HG03571 (cell line): ENCODE data around the gene NUP153.

Source experiments
- ATAC-seq: cut with Tn5 transposase; IDR thresholded peaks from one replicate; pipeline ENCODE4 v1.9.1; 2021; ENCODE audit not compliant: unreplicated experiment

The NUP153 gene

DNA sequence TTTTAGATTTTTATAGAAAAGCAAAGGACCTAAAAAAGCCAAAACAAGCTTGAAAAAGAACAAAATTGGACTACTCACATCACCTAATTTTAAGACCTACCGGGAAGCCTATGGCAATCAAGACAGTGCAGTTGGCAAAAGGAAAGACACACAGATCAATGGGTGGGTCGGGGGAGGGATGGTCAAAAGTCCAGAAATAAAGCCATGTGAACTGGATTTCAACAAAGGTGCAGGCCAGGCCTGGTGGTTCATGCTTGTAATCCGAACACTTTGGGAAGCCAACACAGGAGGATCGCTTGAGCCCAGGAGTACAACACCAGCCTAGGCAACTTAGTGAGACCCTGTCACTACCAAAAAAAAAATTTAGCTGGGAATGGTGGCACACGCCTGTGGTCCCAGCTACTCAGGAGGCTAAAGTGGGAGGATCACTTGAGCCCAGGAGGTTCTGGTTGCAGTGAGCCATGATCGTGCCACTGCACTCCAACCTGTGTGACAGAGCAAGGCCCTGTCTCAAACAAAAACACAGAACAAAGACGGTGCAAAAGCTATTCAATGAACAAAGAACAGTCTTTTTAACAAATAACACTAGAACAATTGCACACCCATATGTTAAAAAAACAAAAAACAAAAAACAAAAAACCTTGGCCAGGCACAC, 34.5 kb downstream of the NUP153 start:
- no peak for ATAC-seq

DNA sequence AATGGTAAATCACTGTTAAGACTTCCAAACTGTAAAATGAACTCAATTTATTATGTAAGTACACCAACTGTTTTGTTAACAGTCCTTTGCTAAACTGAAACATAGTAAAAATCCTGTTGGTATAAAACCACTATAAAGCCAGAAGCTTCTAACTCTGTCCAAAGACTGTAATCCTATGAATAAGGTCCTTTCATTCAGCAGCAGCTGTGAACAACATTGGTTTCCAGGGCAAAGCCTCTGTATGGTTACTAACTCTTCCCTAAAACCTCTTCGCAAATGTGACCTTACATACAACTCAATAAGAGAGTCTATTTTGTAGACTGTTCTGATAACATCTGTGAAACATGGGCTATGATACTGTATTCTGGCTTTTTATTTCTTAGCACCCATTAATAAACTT, 40.1 kb downstream of the NUP153 start:
- ATAC-seq, result no peak

DNA sequence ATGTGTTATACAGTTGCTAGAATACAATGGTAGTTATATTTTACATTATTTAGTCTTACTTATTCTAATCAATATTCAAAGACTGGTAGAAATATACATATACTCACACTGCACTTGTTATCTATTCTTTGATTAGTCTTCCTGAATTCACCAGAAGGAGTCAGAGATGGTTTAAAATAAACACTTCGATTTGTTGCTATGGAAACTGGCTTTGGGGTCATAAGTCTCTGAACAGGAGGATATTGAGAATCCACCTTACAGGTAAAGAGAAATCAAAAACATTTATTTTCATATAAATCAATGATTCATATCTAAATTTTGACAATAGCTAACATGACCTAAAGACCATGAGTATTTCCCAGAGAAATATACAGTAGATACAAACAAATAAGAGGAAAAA, 41.6 kb downstream of the NUP153 start:
- ATAC-seq, result no peak

DNA sequence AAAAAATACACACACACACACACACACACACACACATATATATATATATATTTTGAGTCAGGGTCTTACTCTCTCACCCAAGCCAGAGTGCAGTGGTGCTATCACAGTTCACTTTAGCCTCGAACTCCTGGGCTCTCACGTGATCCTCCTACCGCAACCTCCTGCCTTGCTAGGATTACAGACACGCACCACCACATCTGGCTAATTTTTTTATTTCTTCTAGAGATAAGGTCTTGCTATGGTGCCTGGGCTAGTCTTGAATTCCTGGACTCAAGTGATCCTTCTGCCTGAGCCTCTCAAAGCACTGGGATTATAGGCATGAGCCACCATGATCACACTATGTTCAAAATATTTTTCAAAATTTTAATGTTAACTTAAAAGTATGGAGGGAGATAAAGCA, 43.5 kb downstream of the NUP153 start:
- ATAC-seq, result no peak

DNA sequence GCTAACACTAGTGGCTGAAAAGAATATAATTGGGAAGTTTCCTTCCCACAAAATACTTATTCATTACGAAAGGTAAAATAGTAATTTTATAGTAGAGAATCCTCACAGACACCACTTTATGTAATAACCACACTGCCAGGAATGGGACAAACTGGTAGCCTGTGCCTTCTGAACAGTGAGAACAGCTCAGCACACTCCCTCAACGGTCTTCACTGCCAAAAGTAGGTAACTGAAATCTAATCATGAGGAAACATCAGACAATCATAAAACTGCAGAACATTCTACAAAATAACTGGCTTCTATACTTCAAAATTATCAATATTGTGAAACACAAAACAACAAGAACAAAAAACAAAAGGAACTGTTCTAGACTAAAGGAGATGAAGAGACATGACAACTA, 44.1 kb downstream of the NUP153 start:
- ATAC-seq, result no peak

DNA sequence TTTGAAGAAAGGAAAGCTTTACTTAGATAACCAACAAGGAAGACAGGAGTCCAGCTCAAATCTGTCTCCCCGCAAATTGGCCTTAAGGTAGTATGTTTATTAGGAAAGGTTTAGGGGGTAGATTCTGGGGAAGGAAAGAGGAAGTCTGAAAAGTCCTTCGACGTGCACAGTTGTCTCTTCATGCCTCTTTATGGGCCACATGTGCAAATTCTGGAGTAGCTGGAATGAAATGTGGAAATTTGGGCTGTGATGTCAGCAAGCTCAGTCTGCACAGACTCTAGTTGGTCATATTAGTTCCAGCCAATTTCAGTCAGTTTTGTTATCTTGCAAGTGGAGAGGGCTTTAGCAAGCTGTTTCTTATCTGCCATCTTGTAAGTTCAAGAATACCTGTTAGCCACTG, 50.1 kb downstream of the NUP153 start:
- no peak for ATAC-seq

DNA sequence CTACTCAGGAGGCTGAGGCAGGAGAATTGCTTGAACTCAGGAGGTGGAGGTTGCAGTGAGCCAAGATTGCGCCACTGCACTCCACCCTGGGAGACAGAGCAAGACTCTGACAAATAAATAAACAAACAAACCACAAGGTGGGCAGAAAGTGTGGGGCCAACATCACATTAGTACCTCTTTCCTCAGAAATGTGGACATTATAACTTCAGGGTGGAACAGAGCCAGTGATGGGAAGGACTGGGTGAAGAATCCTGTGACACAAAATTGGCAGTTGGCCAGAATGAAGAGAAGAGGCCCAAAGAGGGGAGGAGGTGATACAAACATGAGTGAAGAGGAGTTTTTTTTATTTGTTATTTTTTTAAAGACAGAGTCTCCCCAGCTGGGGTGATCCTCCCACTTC, 50.6 kb downstream of the NUP153 start:
- ATAC-seq, result no peak

DNA sequence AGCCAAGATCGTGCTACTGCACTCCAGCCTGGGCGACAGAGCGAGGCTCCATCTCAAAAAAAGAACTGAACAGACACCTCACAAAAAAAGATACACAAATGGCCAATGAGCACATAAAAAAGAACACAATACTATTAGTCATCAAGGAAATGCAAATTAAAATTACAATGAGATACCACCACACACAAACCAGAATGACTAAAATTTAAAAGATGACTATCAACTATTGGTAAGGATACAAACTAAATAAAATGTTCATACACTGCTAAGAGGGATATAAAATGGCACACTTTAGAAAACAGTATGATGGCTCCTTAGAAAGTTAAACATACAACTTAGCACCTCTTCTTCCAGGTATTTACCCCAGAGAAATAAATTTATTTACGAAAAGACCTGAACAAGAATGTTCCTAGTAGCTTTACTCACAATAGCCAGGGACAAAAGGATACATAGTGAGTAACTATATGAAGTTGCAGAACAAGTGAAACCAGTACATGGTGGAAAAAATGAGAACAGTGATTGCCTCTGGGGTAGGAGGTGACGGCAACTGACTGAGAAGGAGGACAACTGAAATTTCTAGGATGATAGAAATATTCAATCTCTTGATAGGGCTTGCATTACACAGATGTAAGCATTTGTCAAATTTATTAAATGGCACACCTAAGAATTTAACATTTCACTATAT, 53.4 kb downstream of the NUP153 start:
- ATAC-seq, result no peak

DNA sequence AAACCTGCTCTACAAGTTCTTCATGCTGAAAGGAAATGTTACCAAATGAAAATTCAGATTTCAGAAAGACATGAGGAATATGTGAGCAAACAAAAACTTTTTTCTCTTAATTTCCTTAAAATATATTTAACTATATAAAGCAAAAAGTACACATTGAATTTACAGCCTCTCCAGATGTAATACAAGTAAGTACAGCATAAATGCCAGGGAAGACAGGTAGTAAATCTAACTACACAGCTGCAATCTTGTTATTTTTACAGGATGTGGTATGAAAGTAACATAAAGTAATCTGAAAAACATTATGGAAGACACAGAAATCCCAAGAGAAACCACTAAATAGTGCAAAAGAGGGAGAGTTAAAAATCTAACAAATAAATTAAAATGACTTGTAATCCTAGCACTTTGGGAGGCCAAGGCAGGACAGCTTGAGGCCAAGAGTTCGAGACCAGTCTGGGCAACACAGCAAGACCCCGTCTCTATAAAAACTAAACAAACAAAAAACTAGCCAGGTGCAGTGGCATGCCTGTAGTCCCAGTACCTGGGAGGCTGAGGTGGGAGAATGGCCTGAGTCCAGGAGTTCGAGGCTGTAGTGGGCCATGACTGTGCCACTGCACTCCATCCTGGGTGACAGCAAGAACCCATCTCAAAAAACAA, 55.9 kb downstream of the NUP153 start:
- ATAC-seq, result no peak

DNA sequence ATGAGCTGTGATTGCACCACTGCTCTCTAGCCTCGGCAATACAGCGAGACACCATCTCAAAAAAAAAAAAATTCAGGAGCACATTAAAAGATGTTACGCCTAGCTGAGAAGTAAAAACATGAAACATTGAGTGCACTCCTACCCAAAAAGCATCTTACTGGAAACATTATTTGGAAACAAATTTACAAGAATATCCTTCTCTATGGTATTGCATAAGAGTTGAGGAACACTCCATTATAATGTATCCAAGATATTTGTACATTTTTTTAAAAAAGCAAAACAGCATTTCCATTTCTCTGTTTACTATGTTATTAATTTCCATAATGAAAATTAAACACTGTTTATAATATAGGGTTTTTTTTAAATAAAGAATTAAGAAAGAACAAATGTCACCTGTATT, 58.0 kb downstream of the NUP153 start:
- ATAC-seq, result no peak

DNA sequence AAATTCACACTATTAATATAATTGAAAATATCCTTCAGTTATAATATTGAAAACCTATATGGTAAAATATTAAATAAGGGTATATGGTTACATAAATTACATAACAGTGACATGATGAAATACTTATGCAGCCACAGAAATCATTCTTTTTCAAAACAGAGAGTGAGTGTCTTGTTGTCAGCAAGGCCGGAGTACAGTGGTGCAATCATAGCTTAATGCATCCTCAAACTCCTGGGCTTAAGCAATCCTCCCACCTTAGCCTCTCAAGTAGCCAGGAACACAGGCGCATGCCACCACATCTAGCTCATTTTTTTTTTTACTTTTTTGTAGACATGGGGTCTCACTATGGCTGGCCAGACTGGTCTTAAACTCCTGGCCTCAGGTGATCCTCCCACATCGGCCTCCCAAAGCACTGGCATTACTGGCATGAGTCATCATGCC, 66.2 kb downstream of the NUP153 start:
- ATAC-seq, result no peak

DNA sequence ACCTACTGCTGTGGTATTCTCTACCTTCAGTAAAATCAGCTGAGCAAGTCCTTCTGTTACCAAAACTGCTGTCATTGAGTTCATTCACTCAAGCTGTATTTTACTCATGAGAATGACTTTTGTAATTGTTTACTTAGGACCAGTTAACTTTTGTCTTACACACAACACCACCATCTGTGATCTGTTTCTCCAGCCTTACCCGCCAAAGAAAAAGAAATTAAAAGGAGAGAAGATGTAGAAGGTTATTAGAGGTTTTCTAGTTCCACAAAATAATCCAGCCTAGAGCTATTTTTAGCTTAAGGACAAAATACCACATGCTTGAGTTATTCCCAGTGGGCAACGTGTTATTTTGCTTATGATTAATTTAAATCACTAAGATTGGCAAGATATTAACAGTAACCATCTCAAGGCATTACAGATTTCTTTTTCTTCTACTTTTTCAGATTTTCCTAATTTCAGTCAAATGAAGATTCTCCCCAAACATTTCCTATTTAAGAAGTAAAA, 68.5 kb downstream of the NUP153 start:
- no peak for ATAC-seq

DNA sequence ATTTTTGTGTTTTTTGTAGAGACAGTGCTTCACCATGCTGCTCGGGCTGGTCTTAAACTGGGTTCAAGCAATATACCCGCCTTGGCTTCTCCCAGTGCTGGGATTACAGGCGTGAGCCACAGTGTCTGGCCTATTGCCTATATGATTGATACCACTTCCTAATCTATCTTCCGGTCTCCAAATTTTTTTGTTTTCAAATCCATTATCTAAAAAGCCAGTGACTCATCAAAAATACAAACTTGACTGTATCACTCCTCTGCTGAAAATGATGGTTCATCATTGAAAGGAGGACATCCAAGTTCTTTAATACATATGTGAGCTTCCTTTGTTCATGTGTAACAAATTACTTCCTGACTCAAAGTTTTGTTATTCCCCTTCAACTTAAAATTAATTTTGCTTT, 71.2 kb downstream of the NUP153 start:
- ATAC-seq, result no peak

DNA sequence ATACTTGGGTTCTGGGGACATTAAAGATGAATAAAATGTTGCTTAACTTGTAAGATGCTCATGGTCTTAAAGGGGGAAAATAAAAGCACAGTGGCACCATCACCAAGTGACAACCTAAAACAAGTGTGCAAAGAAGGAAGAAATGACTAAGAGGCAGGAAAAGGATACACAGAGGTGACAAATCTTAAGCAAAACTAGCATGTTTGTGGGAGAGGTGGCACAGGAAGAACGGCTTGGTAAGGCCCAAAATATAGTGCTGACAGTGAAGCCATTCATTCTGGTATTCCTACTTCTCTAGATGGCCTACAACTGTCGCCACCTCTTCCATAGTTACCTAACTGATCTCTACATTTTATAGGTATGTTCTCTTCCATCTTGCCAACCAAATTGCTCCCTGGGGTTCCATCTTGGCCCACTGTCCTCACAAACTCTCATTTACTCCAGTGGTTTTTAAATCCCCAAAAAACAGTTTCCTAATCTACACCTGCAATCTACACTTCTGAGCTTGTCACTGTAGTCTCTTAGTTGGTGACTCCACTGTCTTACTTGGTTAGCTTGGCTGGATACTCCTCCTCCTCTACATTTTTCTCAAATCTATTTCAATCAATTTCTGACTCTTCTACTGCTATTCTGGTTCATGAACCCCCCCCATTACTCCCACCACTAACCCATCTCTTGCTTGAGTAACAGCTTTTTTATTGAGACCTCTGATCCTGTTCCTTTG, 73.1 kb downstream of the NUP153 start:
- no peak for ATAC-seq

DNA sequence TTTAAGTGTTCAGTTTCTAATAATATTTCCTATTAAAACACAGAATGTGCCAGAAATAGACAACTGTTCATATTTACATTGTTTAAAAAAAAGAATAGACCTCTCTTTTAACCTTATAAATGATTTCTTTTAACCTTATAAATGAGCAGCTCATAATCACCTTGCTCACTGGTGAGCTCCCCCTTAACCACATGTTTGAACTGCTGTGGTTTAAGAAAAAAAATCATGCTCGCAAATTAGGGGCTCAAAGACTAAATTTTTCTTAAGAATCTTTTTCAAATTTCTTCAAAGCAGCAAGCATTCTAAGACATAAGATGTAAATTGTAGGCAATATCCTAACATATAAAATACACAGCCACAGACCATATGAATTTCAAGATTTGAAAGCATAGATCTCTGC, 73.8 kb downstream of the NUP153 start:
- no peak for ATAC-seq

DNA sequence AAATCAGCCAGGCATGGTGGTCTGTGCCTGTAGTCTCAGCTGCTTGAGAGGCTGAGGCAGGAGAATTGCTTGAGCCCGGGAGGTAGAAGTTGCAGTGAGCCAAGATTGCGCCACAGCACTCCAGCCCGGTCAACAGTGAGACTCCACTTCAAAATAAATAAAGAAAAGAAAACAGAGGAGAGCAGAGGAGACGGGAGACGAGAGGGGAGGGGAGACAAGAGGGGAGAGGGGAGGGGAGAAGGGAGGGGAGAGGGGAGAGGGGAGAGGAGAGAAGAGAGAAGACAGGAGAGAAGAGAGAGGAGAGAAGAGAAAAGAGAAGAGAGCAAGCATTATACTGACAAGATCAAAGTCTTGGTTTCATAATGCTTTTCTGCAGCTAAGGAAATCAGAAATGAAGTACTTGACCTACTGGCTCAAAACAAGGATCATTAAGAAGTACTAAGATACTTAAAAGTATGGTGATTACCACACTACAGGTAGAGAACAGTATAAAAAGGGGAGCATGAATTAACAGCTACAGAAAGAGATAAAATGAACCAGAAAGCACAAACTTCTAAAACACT, 76.1 kb downstream of the NUP153 start:
- no peak for ATAC-seq

DNA sequence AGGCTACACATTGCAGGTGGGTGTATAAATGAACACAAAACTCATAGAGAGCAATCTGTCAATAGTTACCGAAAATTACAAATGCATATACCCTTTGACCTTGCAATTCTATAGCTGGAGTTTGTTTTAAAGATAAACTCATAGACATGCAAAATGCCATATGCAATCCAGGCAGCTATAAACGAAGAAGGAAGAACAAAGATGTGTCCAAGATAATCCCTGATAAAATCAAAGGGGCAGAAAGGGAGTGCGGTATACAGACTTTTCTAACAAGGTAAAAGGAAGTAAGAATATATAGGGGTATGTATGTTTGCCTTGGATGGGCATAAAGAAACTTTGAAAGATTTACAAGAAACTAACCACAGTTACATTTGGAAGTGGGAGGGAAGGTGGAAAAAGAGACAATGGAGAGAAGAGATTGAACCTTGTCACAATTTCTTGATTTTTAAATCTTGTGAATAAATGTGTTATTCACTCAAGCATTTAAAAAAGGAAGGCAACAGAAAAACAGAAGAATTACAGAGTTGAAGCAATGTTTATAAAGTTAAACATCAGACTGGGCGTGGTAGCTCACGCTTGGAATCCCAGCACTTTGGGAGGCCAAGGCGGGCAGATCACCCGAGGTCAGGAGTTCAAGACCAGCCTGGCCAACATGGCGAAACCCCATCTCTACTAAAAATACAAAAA, 76.8 kb downstream of the NUP153 start:
- no peak for ATAC-seq

DNA sequence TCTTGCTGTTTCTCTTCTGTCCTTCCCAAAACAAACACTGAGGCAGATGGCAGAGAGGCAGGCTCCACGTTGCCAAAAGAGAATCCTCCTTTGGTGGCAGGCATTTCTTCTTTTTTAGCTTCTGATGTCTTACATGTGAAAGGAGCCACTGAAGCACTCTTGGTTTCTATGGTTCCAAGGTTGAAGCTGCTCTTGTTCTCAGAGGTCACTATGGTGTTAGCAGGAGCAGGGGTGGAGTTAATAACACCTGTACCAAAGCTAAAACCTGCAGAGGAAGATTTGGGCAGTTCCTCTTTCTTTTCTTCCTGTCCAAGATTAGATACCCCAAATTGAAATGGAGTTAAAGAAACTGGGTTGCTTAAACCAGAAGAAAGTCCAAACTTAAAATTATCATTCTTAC, 77.9 kb downstream of the NUP153 start:
- no peak for ATAC-seq

DNA sequence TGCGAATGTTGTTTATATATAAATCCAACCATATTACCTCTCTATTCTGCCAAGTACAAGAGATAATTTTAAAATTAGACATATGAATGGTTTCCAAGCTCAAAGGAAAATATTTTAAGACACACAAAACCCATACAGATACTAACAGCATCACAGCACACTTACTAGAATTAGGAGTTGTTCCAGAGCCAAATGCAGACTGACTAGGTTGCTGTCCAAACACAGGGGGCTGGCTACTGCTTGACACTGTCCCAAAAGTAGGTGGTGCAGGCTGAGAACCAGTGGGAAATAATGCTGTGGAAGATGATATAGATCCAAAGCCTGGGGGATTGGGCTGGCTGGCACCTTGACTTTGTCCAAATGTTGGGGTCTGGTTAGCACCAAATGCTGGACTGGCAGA, 82.3 kb downstream of the NUP153 start:
- no peak for ATAC-seq

DNA sequence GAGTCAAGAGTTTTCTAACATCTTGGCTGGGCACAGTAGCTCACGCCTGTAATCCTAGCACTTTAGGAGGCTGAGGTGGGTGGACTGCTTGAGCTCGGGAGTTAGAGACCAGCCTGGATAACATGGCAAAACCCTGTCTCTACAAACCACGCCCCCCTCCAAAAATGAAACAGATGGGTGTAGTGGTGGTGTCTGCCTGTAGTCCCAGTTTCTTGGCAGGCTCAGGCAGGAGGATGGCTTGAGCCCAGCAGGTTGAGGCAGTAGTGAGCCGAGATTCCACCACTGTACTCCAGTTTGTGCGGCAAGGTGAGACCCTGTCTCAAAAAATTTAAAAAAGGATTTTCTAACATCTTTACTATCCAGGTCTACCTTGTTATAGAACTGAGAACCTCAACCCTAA, 84.6 kb downstream of the NUP153 start:
- no peak for ATAC-seq

DNA sequence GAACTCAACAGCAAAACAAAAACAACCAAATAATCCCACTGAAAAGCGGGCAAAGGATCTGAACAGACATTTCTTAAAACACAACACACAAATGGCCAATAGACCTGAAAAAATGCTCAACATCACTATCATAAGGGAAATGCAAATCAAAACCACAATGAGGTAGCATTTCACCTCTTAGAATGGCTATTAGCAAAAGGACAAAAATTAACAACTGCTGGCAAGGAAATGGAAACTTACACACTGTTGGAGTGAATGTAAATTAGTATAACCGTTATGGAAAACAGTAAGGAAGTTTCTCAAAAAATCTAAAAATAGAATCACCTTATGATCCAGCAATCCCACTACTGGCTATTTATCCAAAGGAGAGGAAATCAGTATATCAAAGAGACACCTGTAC, 85.7 kb downstream of the NUP153 start:
- peak; percentile 67 for ATAC-seq
